ENCODE measurements around the gene APOM.

GRCh38 chr6:31643818-31644454 is 11.8 kb upstream of the APOM start:
- TF ChIP-seq POLR2A (IDR thresholded peaks at IDR 0.05) (no peak), CTCF (IDR thresholded peaks at IDR 0.05) (no peak)

Data from testis (tissue), 2 donors.